Spleen (tissue), 7 donors: ENCODE results near the gene TNFAIP2.
A peak's percentile ranks its signal among the peaks of the same experiment; 100 is the strongest.

Source experiments
- POLR2A ChIP-seq, 3 donors: fragments of 450-650 bp; IDR thresholded peaks; one replicate each; pipeline ENCODE4 v1.5.1; 2017; ENCODE audit warnings: antibody characterized with exemption in 3 of 3, mild to moderate bottlenecking in 1 of 3
- POLR2AphosphoS5 ChIP-seq, 3 donors: sonication (generic); formaldehyde crosslinking; IDR thresholded peaks; one replicate each; pipeline ENCODE4 v1.5.1; 2017; ENCODE audit warnings: antibody characterized with exemption in 3 of 3
- TF ChIP-seq, protein P1 (sequence below), 11 experiments: fragments of 200-600 bp in 7 of 11; fragments of 450-650 bp in 4 of 11; sonication (generic) in 4 of 11; IDR thresholded peaks in 8 of 11; conservative IDR thresholded peaks in 3 of 11; 1 replicate in 7 of 11; 2 replicates in 4 of 11; pipeline versions ENCODE4 v1.4.0 to v1.8.0; 2016 to 2021; ENCODE audit warnings: antibody characterized with exemption in 11 of 11, inconsistent platforms in 4 of 11, mild to moderate bottlenecking in 1 of 11
- donor health status: DM: no; HTN: no; CAD: no; lungs with moderate emphysema.
- donor health status: DM: no; HTN: no; CAD: no.
- donor health status: DM: no; HTN: no; CAD: no.

DNA sequence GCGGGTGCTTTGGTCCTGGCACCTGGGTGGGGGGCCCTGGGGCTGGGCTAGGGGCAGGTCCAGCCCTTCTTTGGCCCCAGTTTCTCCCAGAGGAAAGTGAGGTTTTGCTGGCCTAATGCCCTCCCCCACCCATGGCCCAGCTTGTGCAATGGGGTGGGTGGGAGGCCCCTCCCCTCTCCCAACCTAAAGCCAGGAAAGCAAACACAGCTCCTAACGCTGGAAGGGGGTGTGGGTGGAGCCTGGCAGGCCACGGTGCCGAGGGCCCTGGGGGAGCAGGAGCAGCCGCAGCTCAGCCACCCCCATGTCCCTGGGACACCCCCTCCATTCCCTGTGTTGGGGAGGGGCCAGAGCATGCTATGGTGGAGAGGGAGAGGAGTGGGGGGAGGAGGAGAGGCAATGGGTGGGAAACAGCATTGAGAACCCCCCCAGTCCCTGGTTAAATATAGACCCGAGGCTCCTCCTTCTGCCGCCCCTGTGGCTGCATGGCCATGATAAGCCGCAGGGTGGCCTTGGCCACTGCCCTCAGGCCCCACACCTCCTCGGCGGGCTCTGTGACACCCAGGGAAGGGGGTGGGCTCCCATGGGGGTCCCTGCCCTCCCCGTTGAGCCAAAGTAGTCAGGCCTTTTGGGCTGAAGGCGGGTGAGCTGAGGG lies 24.1 kb upstream of the TNFAIP2 start:
- TF ChIP-seq, protein P1, sequence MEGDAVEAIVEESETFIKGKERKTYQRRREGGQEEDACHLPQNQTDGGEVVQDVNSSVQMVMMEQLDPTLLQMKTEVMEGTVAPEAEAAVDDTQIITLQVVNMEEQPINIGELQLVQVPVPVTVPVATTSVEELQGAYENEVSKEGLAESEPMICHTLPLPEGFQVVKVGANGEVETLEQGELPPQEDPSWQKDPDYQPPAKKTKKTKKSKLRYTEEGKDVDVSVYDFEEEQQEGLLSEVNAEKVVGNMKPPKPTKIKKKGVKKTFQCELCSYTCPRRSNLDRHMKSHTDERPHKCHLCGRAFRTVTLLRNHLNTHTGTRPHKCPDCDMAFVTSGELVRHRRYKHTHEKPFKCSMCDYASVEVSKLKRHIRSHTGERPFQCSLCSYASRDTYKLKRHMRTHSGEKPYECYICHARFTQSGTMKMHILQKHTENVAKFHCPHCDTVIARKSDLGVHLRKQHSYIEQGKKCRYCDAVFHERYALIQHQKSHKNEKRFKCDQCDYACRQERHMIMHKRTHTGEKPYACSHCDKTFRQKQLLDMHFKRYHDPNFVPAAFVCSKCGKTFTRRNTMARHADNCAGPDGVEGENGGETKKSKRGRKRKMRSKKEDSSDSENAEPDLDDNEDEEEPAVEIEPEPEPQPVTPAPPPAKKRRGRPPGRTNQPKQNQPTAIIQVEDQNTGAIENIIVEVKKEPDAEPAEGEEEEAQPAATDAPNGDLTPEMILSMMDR (IDR thresholded peaks at IDR 0.05 in 8 of 11, conservative IDR thresholded peaks at IDR 0.05 in 3 of 11), result peak in 1 of 11 experiments; percentile 7
- TF ChIP-seq POLR2AphosphoS5 (IDR thresholded peaks at IDR 0.05) (no peak), POLR2A (IDR thresholded peaks at IDR 0.05) (no peak)
